SK-N-SH treated with all-trans-retinoic acid at 6 μM for 48 hours (cell line): ENCODE measurements around the gene SNAP25.

Experiments
- ATAC-seq: fragments of 200-7000 bp; cut with Tn5 transposase; 3 replicates; pipeline ENCODE4 v1.9.1; 2020; ENCODE audit warnings: mild to moderate bottlenecking, moderate library complexity
- ARNTL ChIP-seq: fragments of 450-650 bp; formaldehyde crosslinking; IDR thresholded peaks from 2 replicates; pipeline ENCODE4 v1.5.0; 2020; ENCODE audit warnings: low read depth, mild to moderate bottlenecking, moderate library complexity, borderline replicate concordance
- BACH2 ChIP-seq: fragments of 250-450 bp; sonication (Bioruptor Pico); IDR thresholded peaks from 2 replicates; pipeline ENCODE4 v1.9.0; 2021; ENCODE audit warnings: mild to moderate bottlenecking, borderline replicate concordance
- CREB5 ChIP-seq: fragments of 250-450 bp; sonication (Bioruptor Pico); IDR thresholded peaks from 2 replicates; pipeline ENCODE4 v1.5.1; 2020; ENCODE audit warnings: low read depth, mild to moderate bottlenecking, moderate library complexity
- CSDC2 ChIP-seq: fragments of 250-450 bp; sonication (Bioruptor Pico); IDR thresholded peaks from 2 replicates; pipeline ENCODE4 v1.5.0; 2020; ENCODE audit warnings: mild to moderate bottlenecking, moderate library complexity
- ESRRG ChIP-seq: fragments of 250-450 bp; sonication (Bioruptor Pico); IDR thresholded peaks from 2 replicates; pipeline ENCODE4 v1.6.1; 2021; ENCODE audit warnings: mild to moderate bottlenecking
- GLIS3 ChIP-seq: fragments of 250-450 bp; sonication (Bioruptor Pico); IDR thresholded peaks from 2 replicates; pipeline ENCODE4 v1.5.0; 2020; ENCODE audit warnings: mild to moderate bottlenecking, moderate library complexity
- ISL1 ChIP-seq: fragments of 250-450 bp; sonication (Bioruptor Pico); IDR thresholded peaks from 2 replicates; pipeline ENCODE4 v2.1.2; 2022; ENCODE audit warnings: mild to moderate bottlenecking, moderate library complexity
- PATZ1 ChIP-seq: fragments of 250-450 bp; sonication (Bioruptor Pico); IDR thresholded peaks from 2 replicates; pipeline ENCODE4 v1.8.0; 2020; ENCODE audit warnings: mild to moderate bottlenecking, moderate library complexity, borderline replicate concordance
- POU6F1 ChIP-seq: fragments of 250-450 bp; sonication (Bioruptor Pico); IDR thresholded peaks from 2 replicates; pipeline ENCODE4 v1.8.0; 2021; ENCODE audit warnings: low read depth, mild to moderate bottlenecking, moderate library complexity, borderline replicate concordance
- PPARA ChIP-seq: fragments of 250-450 bp; sonication (Bioruptor Pico); IDR thresholded peaks from 2 replicates; pipeline ENCODE4 v1.5.0; 2020; ENCODE audit warnings: mild to moderate bottlenecking, borderline replicate concordance
- SNAI2 ChIP-seq: fragments of 250-450 bp; sonication (Bioruptor Pico); IDR thresholded peaks from 2 replicates; pipeline ENCODE4 v1.5.0; 2020; ENCODE audit warnings: mild to moderate bottlenecking, moderate library complexity
- TCF4 ChIP-seq: fragments of 250-450 bp; sonication (Bioruptor Pico); IDR thresholded peaks from 2 replicates; pipeline ENCODE4 v1.8.0; 2021; ENCODE audit warnings: mild to moderate bottlenecking, moderate library complexity, borderline replicate concordance
- TSHZ2 ChIP-seq: fragments of 250-450 bp; sonication (Bioruptor Pico); IDR thresholded peaks from 2 replicates; pipeline ENCODE4 v1.5.0; 2020; ENCODE audit warnings: mild to moderate bottlenecking, moderate library complexity
- ZC3H10 ChIP-seq: fragments of 250-450 bp; sonication (Bioruptor Pico); IDR thresholded peaks from 2 replicates; pipeline ENCODE4 v1.5.1; 2021; ENCODE audit warnings: mild to moderate bottlenecking, moderate library complexity
- ZFP3 ChIP-seq: fragments of 250-450 bp; sonication (Bioruptor Pico); IDR thresholded peaks from 2 replicates; pipeline ENCODE4 v1.5.0; 2020; ENCODE audit warnings: mild to moderate bottlenecking, moderate library complexity
- ZFP30 ChIP-seq: fragments of 450-650 bp; formaldehyde crosslinking; IDR thresholded peaks from 2 replicates; pipeline ENCODE4 v1.5.0; 2022; ENCODE audit warnings: mild to moderate bottlenecking, moderate library complexity
- ZNF565 ChIP-seq: fragments of 450-650 bp; formaldehyde crosslinking; conservative IDR thresholded peaks from 2 replicates; pipeline ENCODE4 v1.5.0; 2020; ENCODE audit warnings: low read depth, mild to moderate bottlenecking, moderate library complexity

Gene SNAP25

GRCh38 chr20:10349118-10349517, 130.5 kb downstream of the SNAP25 start (continued):
- TF ChIP-seq TSHZ2 (CRISPR knock-in tag) = no peak
- no peak for TF ChIP-seq POU6F1 (CRISPR knock-in tag)
- TF ChIP-seq GLIS3 (CRISPR knock-in tag) = no peak
- no peak for TF ChIP-seq PPARA (CRISPR knock-in tag)
- TF ChIP-seq ISL1 = no peak
- no peak for TF ChIP-seq ZFP3 (CRISPR knock-in tag)

GRCh38 chr20:10350188-10350842, 131.7 kb downstream of the SNAP25 start:
- no peak for ATAC-seq
- TF ChIP-seq ZFP30 (no peak), ESRRG (CRISPR knock-in tag) (no peak), GLIS3 (CRISPR knock-in tag) (no peak), ZNF565 (CRISPR knock-in tag) (no peak), SNAI2 (CRISPR knock-in tag) (no peak), BACH2 (CRISPR knock-in tag) (no peak), TSHZ2 (CRISPR knock-in tag) (no peak), ZFP3 (CRISPR knock-in tag) (no peak), ARNTL (CRISPR knock-in tag) (no peak), TCF4 (no peak), POU6F1 (CRISPR knock-in tag) (no peak), PATZ1 (no peak), CSDC2 (no peak), CREB5 (CRISPR knock-in tag) (no peak), ISL1 (no peak), ZC3H10 (no peak)
